GM12891 (cell line): Measurements from ENCODE around the gene TPK1.

ENCODE experiments used
- POLR2A ChIP-seq: IDR thresholded peaks from 2 replicates; pipeline ENCODE4 v1.6.1; 2011; ENCODE audit warnings: low read depth, low read length, control low read depth
- POLR2AphosphoS5 ChIP-seq: IDR thresholded peaks from 2 replicates; pipeline ENCODE4 v1.6.1; 2011; ENCODE audit warnings: low read depth, low read length, control low read depth

DNA sequence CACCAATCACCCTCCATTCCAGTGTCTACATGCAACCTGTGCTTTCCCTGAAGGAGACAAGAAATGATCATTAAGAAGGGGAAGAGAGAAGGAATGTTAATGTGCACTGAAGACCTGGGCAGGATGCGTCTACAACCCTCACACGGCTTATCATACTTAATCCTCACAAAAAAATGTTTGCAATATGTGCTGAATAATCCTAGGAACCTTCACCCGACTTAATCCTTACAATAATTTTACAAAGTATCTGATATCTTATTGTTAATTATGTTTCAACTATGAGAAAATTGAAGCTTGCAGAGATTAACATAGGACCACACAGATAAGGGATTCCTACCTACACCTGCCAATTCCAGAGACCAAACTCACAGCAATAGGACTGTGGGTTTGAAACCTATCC is 287.3 kb downstream of the TPK1 start:
- TF ChIP-seq POLR2AphosphoS5 = no peak
- no peak for TF ChIP-seq POLR2A
